ENCODE data around the gene TBC1D4.

DNA sequence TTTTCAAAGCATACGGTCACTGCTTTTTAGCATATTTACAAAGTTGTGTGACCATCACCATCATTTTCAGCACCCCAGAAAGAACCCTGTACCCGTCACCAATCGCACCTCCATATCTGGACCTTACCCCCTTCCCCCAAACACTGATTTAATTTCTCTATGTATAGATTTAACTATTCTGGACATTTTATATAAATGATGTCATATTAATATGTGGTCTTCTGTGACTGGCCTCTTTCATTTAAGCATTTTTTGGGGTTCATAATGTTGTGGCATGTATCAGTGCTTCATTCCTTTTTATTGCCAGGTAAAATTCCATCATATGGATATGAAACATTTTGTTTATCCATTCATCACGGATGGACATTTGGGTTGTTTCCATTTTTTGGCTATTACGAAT, 74.0 kb downstream of the TBC1D4 start:
- TF ChIP-seq, protein P1, sequence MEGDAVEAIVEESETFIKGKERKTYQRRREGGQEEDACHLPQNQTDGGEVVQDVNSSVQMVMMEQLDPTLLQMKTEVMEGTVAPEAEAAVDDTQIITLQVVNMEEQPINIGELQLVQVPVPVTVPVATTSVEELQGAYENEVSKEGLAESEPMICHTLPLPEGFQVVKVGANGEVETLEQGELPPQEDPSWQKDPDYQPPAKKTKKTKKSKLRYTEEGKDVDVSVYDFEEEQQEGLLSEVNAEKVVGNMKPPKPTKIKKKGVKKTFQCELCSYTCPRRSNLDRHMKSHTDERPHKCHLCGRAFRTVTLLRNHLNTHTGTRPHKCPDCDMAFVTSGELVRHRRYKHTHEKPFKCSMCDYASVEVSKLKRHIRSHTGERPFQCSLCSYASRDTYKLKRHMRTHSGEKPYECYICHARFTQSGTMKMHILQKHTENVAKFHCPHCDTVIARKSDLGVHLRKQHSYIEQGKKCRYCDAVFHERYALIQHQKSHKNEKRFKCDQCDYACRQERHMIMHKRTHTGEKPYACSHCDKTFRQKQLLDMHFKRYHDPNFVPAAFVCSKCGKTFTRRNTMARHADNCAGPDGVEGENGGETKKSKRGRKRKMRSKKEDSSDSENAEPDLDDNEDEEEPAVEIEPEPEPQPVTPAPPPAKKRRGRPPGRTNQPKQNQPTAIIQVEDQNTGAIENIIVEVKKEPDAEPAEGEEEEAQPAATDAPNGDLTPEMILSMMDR (IDR thresholded peaks at IDR 0.05) = no peak
- TF ChIP-seq POLR2AphosphoS5 (IDR thresholded peaks at IDR 0.05) = no peak
